Hepatocyte (in vitro differentiated cells): ENCODE results near the gene NR2F2.

Experiments
- CTCF ChIP-seq: fragments of 200-600 bp; sonication (generic); IDR thresholded peaks from 2 replicates; pipeline ENCODE4 v1.5.1; 2016; ENCODE audit warnings: antibody characterized with exemption, mild to moderate bottlenecking; ENCODE audit not compliant: poor library complexity
- EZH2 ChIP-seq: fragments of 200-600 bp; sonication (generic); IDR thresholded peaks from 2 replicates; pipeline ENCODE4 v1.6.1; 2016; ENCODE audit warnings: antibody characterized with exemption, mild to moderate bottlenecking, borderline replicate concordance
- EZH2phosphoT487 ChIP-seq: fragments of 200-600 bp; sonication (generic); IDR thresholded peaks from one replicate; pipeline ENCODE4 v1.6.1; 2018; ENCODE audit warnings: antibody characterized with exemption, mild to moderate bottlenecking, low read depth, moderate library complexity; ENCODE audit not compliant: unreplicated experiment, severe bottlenecking

- TF ChIP-seq EZH2 = no peak
- no peak for TF ChIP-seq CTCF
- no peak for TF ChIP-seq EZH2phosphoT487
Measured at GRCh38 chr15:96350934-96351724, 20.6 kb downstream of the NR2F2 start.
